BLaER1 treated with 17β-estradiol and CSF1 and Interleukin-3, amounts not matched to agents 10 nM and 100 nM (cell line): ENCODE data around the gene KCNA5.
A peak's percentile ranks its signal among the peaks of the same experiment; 100 is the strongest.

Source experiments
- H3K27ac ChIP-seq, 11 experiments: shearing (Covaris generic); formaldehyde crosslinking; 2 replicates each; pipeline ENCODE4 v1.8.1; 2022
- H3K27me3 ChIP-seq, 11 experiments: shearing (Covaris generic); formaldehyde crosslinking; 2 replicates each; pipeline ENCODE4 v1.8.1; 2022
- H3K36me3 ChIP-seq, 11 experiments: shearing (Covaris generic); formaldehyde crosslinking; 2 replicates each; pipeline ENCODE4 v1.8.1; 2022
- H3K4me1 ChIP-seq, 10 experiments: shearing (Covaris generic); formaldehyde crosslinking; 2 replicates each; pipeline ENCODE4 v1.8.1; 2022
- H3K4me2 ChIP-seq, 11 experiments: shearing (Covaris generic); formaldehyde crosslinking; 2 replicates each; pipeline ENCODE4 v1.8.1; 2022
- H3K4me3 ChIP-seq, 10 experiments: shearing (Covaris generic); formaldehyde crosslinking; 2 replicates each; pipeline ENCODE4 v1.8.1; 2022
- H3K9ac ChIP-seq, 11 experiments: shearing (Covaris generic); formaldehyde crosslinking; 2 replicates each; pipeline ENCODE4 v1.8.1; 2022
- H3K9me3 ChIP-seq, 11 experiments: shearing (Covaris generic); formaldehyde crosslinking; replicated peaks in 1 of 11; 2 replicates each; pipeline ENCODE4 v1.8.1; 2022
- H4K20me1 ChIP-seq, 11 experiments: shearing (Covaris generic); formaldehyde crosslinking; 2 replicates each; pipeline ENCODE4 v1.8.1; 2022
- Cebpa-rat ChIP-seq, 11 experiments: shearing (Covaris generic); IDR thresholded peaks; 2 replicates each; pipeline ENCODE4 v1.8.1; 2022

Gene KCNA5

GRCh38 chr12:5022465-5023061 lies 21.1 kb upstream of the KCNA5 start:
- H3K9me3 ChIP-seq: no peaks in the 10 kb centered on the region
- no peak overlapping the region for H3K4me2 ChIP-seq
- H3K27me3 ChIP-seq: no peaks in the 10 kb centered on the region; a peak in 1 of 22 replicates
- TF ChIP-seq Cebpa-rat (IDR thresholded peaks at IDR 0.05): no peak
- H3K9ac ChIP-seq: no peak overlapping the region
- H3K36me3 ChIP-seq: no peaks in the 10 kb centered on the region
- peaks cover 0 to 20% (median 10%) of the 10 kb centered on the region in 10 experiments; a peak in 13 of 20 replicates for H3K4me1 ChIP-seq
- H3K4me3 ChIP-seq: no peak overlapping the region
- peaks cover 0 to 9% (median 0%) of the 10 kb centered on the region in 11 experiments; a peak in 2 of 22 replicates for H4K20me1 ChIP-seq
- H3K27ac ChIP-seq: no peak overlapping the region

- no peak for TF ChIP-seq Cebpa-rat (IDR thresholded peaks at IDR 0.05)
- Histone ChIP-seq H3K4me2 (no peak overlapping the region), H3K27me3 (no peaks in the 10 kb centered on the region; a peak in 1 of 22 replicates)
These were observed 19.8 kb upstream of the KCNA5 start for GRCh38 chr12:5023842-5024241.

GRCh38 chr12:5026342-5026938 lies 17.2 kb upstream of the KCNA5 start:
- Histone ChIP-seq H3K4me2 (no peak overlapping the region), H3K4me1 (no peaks in the 10 kb centered on the region), H3K4me3 (no peak overlapping the region), H3K36me3 (no peaks in the 10 kb centered on the region), H3K9me3 (peaks cover 0 to 7% (median 3%) of the 10 kb centered on the region in 11 experiments; a peak in 5 of 22 replicates), H3K9ac (no peak overlapping the region), H3K27ac (no peak overlapping the region), H3K27me3 (no peaks in the 10 kb centered on the region; a peak in 1 of 22 replicates), H4K20me1 (peaks cover 0 to 3% (median 0%) of the 10 kb centered on the region in 11 experiments; a peak in 2 of 22 replicates)
- no peak for TF ChIP-seq Cebpa-rat (IDR thresholded peaks at IDR 0.05)

More at GRCh38 chr12:5023842-5024241, 19.8 kb upstream of the KCNA5 start:
- H4K20me1 ChIP-seq: peaks cover 0 to 5% (median 0%) of the 10 kb centered on the region in 11 experiments; a peak in 2 of 22 replicates
- H3K27ac ChIP-seq: no peak overlapping the region
- no peak overlapping the region for H3K4me3 ChIP-seq
- H3K9me3 ChIP-seq: no peaks in the 10 kb centered on the region
- peaks cover 0 to 15% (median 10%) of the 10 kb centered on the region in 10 experiments; a peak in 13 of 20 replicates for H3K4me1 ChIP-seq
- no peak overlapping the region for H3K9ac ChIP-seq
- no peaks in the 10 kb centered on the region for H3K36me3 ChIP-seq

- Histone ChIP-seq H3K27me3 (no peaks in the 10 kb centered on the region; a peak in 1 of 22 replicates), H3K36me3 (no peaks in the 10 kb centered on the region), H3K4me2 (no peak overlapping the region), H4K20me1 (peaks cover 0 to 2% (median 0%) of the 10 kb centered on the region in 11 experiments; a peak in 2 of 22 replicates), H3K9me3 (peaks cover 0 to 14% (median 10%) of the 10 kb centered on the region in 11 experiments; a peak in 7 of 22 replicates), H3K27ac (no peak overlapping the region), H3K9ac (no peak overlapping the region), H3K4me3 (no peak overlapping the region), H3K4me1 (no peaks in the 10 kb centered on the region)
- TF ChIP-seq Cebpa-rat (IDR thresholded peaks at IDR 0.05): no peak
These were observed 16.4 kb upstream of the KCNA5 start for GRCh38 chr12:5027046-5027821.

GRCh38 chr12:5030066-5030465 lies 13.6 kb upstream of the KCNA5 start:
- no peak overlapping the region for H3K4me3 ChIP-seq
- no peak overlapping the region for H3K27ac ChIP-seq
- H3K9ac ChIP-seq: no peak overlapping the region
- H3K36me3 ChIP-seq: no peaks in the 10 kb centered on the region
- no peaks in the 10 kb centered on the region; a peak in 1 of 22 replicates for H3K27me3 ChIP-seq
- no peak overlapping the region for H3K4me2 ChIP-seq
- TF ChIP-seq Cebpa-rat (IDR thresholded peaks at IDR 0.05): no peak
- H3K9me3 ChIP-seq: peaks cover 0 to 16% (median 10%) of the 10 kb centered on the region in 11 experiments; a peak in 7 of 22 replicates
- no peaks in the 10 kb centered on the region for H4K20me1 ChIP-seq
- H3K4me1 ChIP-seq: peaks cover 0 to 12% (median 6%) of the 10 kb centered on the region in 10 experiments; a peak in 7 of 20 replicates

- no peak overlapping the region for H3K4me3 ChIP-seq
- no peaks in the 10 kb centered on the region; a peak in 1 of 22 replicates for H3K27me3 ChIP-seq
These were observed 12.4 kb upstream of the KCNA5 start for GRCh38 chr12:5031242-5031641.

GRCh38 chr12:5031958-5032357 lies 11.7 kb upstream of the KCNA5 start:
- Histone ChIP-seq H3K4me1 (peaks cover 0 to 12% (median 6%) of the 10 kb centered on the region in 10 experiments; a peak in 7 of 20 replicates), H3K9ac (no peak overlapping the region), H3K27ac (no peak overlapping the region), H4K20me1 (no peaks in the 10 kb centered on the region), H3K4me2 (no peak overlapping the region), H3K27me3 (no peaks in the 10 kb centered on the region), H3K9me3 (peaks cover 0 to 16% (median 10%) of the 10 kb centered on the region in 11 experiments; a peak in 7 of 22 replicates), H3K4me3 (no peak overlapping the region), H3K36me3 (no peaks in the 10 kb centered on the region)
- no peak for TF ChIP-seq Cebpa-rat (IDR thresholded peaks at IDR 0.05)

More at GRCh38 chr12:5031242-5031641, 12.4 kb upstream of the KCNA5 start:
- Histone ChIP-seq H3K4me1 (peaks cover 0 to 12% (median 6%) of the 10 kb centered on the region in 10 experiments; a peak in 7 of 20 replicates), H3K36me3 (no peaks in the 10 kb centered on the region), H3K9me3 (peaks cover 0 to 16% (median 10%) of the 10 kb centered on the region in 11 experiments; a peak in 7 of 22 replicates), H3K4me2 (no peak overlapping the region), H3K9ac (no peak overlapping the region), H4K20me1 (no peaks in the 10 kb centered on the region), H3K27ac (no peak overlapping the region)
- TF ChIP-seq Cebpa-rat (IDR thresholded peaks at IDR 0.05): no peak

GRCh38 chr12:5032821-5033220 lies 10.9 kb upstream of the KCNA5 start:
- TF ChIP-seq Cebpa-rat (IDR thresholded peaks at IDR 0.05): no peak
- H3K4me1 ChIP-seq: peaks cover 0 to 12% (median 6%) of the 10 kb centered on the region in 10 experiments; a peak in 7 of 20 replicates
- no peak overlapping the region for H3K4me3 ChIP-seq
- H3K4me2 ChIP-seq: no peak overlapping the region
- peaks cover 0 to 16% (median 10%) of the 10 kb centered on the region in 11 experiments; a peak in 7 of 22 replicates for H3K9me3 ChIP-seq
- H3K27ac ChIP-seq: no peak overlapping the region
- H3K27me3 ChIP-seq: no peaks in the 10 kb centered on the region
- H4K20me1 ChIP-seq: no peaks in the 10 kb centered on the region
- no peak overlapping the region for H3K9ac ChIP-seq
- H3K36me3 ChIP-seq: no peaks in the 10 kb centered on the region

GRCh38 chr12:5033883-5034282 lies 9.8 kb upstream of the KCNA5 start:
- no peak overlapping the region for H3K4me3 ChIP-seq
- peaks cover 0 to 16% (median 10%) of the 10 kb centered on the region in 11 experiments; a peak in 7 of 22 replicates for H3K9me3 ChIP-seq
- H3K4me1 ChIP-seq: peaks cover 0 to 12% (median 8%) of the 10 kb centered on the region in 10 experiments; a peak in 10 of 20 replicates
- no peak overlapping the region for H3K9ac ChIP-seq
- H4K20me1 ChIP-seq: no peaks in the 10 kb centered on the region
- no peaks in the 10 kb centered on the region for H3K27me3 ChIP-seq
- H3K4me2 ChIP-seq: peak overlapping the region in 4 of 11 experiments; percentile 10 to 24 (median 14); a peak in 2 of 22 replicates
- TF ChIP-seq Cebpa-rat (IDR thresholded peaks at IDR 0.05): no peak
- no peak overlapping the region for H3K27ac ChIP-seq
- H3K36me3 ChIP-seq: no peaks in the 10 kb centered on the region
